NCI-H526 treated with DMSO at 0.1 percent for 48 hours (cell line): ENCODE data around the gene PIGC.
"Not testable (repeated sequence)": the region's sequence is repeated elsewhere in the genome, so short reads cannot be mapped to it uniquely, and the experiment has no call there.

Experiments
- DNase-seq: peaks from one replicate; lab custom pipeline; 2025; lab: John Stamatoyannopoulos, UW

Gene PIGC

GRCh38 chr1:172466795-172467407 is 23.0 kb upstream of the PIGC start:
- no peak for DNase-seq

- DNase-seq: no peak
Measured at GRCh38 chr1:172465617-172466016, 21.7 kb upstream of the PIGC start.

GRCh38 chr1:172460887-172461315 is 17.0 kb upstream of the PIGC start:
- DNase-seq: no peak

GRCh38 chr1:172460177-172460576 is 16.3 kb upstream of the PIGC start:
- DNase-seq: no peak

GRCh38 chr1:172457479-172458130 is 13.7 kb upstream of the PIGC start:
- no peak for DNase-seq

- DNase-seq: no peak
Measured at GRCh38 chr1:172456344-172456769, 12.5 kb upstream of the PIGC start.

GRCh38 chr1:172455451-172455850 is 11.6 kb upstream of the PIGC start:
- no peak for DNase-seq

GRCh38 chr1:172453607-172454006 is 9.7 kb upstream of the PIGC start:
- DNase-seq: no peak

GRCh38 chr1:172453153-172453545 is 9.3 kb upstream of the PIGC start:
- no peak for DNase-seq

- DNase-seq: no peak
Measured at GRCh38 chr1:172452536-172453152, 8.8 kb upstream of the PIGC start.

GRCh38 chr1:172451002-172451443 is 7.2 kb upstream of the PIGC start:
- peak; percentile 39 for DNase-seq

- DNase-seq: peak; percentile 63
Measured at GRCh38 chr1:172450524-172450885, 6.6 kb upstream of the PIGC start.

GRCh38 chr1:172449585-172450523 is 6.0 kb upstream of the PIGC start:
- peak; percentile 73 for DNase-seq

- no peak for DNase-seq
Measured at GRCh38 chr1:172448995-172449584, 5.2 kb upstream of the PIGC start.

GRCh38 chr1:172447641-172448040 is 3.8 kb upstream of the PIGC start:
- no peak for DNase-seq

GRCh38 chr1:172446547-172446946 is 2.7 kb upstream of the PIGC start:
- DNase-seq: no peak

- no peak for DNase-seq
Measured at GRCh38 chr1:172442843-172443565, 865 bp downstream of the PIGC start.

GRCh38 chr1:172442404-172442803 is 1.5 kb downstream of the PIGC start:
- no peak for DNase-seq

GRCh38 chr1:172437183-172437582 is 6.7 kb downstream of the PIGC start:
- not testable (repeated sequence) for DNase-seq

- no peak for DNase-seq
Measured at GRCh38 chr1:172431721-172432192, 12.1 kb downstream of the PIGC start.

GRCh38 chr1:172431204-172431603 is 12.7 kb downstream of the PIGC start:
- no peak for DNase-seq
